Upper lobe of left lung (tissue), 6 donors: Measurements from ENCODE around the gene ARHGEF3. TPM values are rescaled to one million over a fixed set of nuclear protein-coding genes. Genes with fewer than 3 reads are reported as not detected.

Experiments used
- ATAC-seq, 2 donors: fragments of 200-7000 bp; cut with Tn5 transposase; one replicate each; pipeline ENCODE4 v1.9.1; 2022; ENCODE audit warnings: mild to moderate bottlenecking in 2 of 2, moderate library complexity in 2 of 2; ENCODE audit not compliant: low FRiP score in 2 of 2
- DNase-seq, 2 donors: peaks; one replicate each; pipeline ENCODE4 v3.0.0-alpha.2; 2019 to 2020
- H3K27ac ChIP-seq, 4 donors: fragments of 200-600 bp; sonication (generic); one replicate each; pipeline ENCODE4 v1.5.1; 2016 to 2019
- H3K27me3 ChIP-seq, 4 donors: fragments of 200-600 bp; sonication (generic); one replicate each; pipeline ENCODE4 v1.5.1; 2017 to 2019
- H3K36me3 ChIP-seq, 4 donors: fragments of 200-600 bp; sonication (generic); one replicate each; pipeline ENCODE4 v1.5.1; 2016 to 2019
- H3K4me1 ChIP-seq, 4 donors: fragments of 200-600 bp; sonication (generic); one replicate each; pipeline ENCODE4 v1.5.1; 2018 to 2019
- H3K4me3 ChIP-seq, 4 donors: fragments of 200-600 bp; sonication (generic); one replicate each; pipeline ENCODE4 v1.5.1; 2017 to 2019; ENCODE audit warnings: mild to moderate bottlenecking in 2 of 4, moderate library complexity in 1 of 4
- H3K9me3 ChIP-seq, 4 donors: fragments of 200-600 bp; sonication (generic); one replicate each; pipeline ENCODE4 v1.5.1; 2018 to 2019
- EP300 ChIP-seq, 4 donors: sonication (generic); formaldehyde crosslinking; IDR thresholded peaks; one replicate each; pipeline ENCODE4 v1.5.1; 2017; ENCODE audit warnings: antibody characterized with exemption in 4 of 4, control low read depth in 2 of 4
- POLR2A ChIP-seq, 4 donors: fragments of 450-650 bp; IDR thresholded peaks; one replicate each; pipeline ENCODE4 v1.5.1; 2016 to 2017; ENCODE audit warnings: antibody characterized with exemption in 4 of 4, mild to moderate bottlenecking in 2 of 4
- POLR2AphosphoS5 ChIP-seq, 2 donors: sonication (generic); formaldehyde crosslinking; IDR thresholded peaks; one replicate each; pipeline ENCODE4 v1.5.1; 2017; ENCODE audit warnings: antibody characterized with exemption in 2 of 2
- WGBS, 2 donors: methylation state at CpG; one replicate each; pipeline ENCODE4 v1.1.5; 2017 to 2018; 5-methylcytosine and 5-hydroxymethylcytosine counted together
- total RNA-seq, 6 donors: library from RNA; depleted of rRNA in 4 of 6; stranded (reverse); fragments of >200 nt in 4 of 6; gene quantifications; one replicate each; pipeline versions ENCODE4 v1.1.0 to v1.2.1, GENCODE V29; 2016 to 2021
- TF ChIP-seq, protein P1 (sequence below), 6 experiments: fragments of 450-650 bp in 4 of 6; fragments of 200-600 bp in 2 of 6; sonication (generic) in 2 of 6; IDR thresholded peaks; one replicate each; pipeline ENCODE4 v1.5.1; 2016 to 2019; ENCODE audit warnings: antibody characterized with exemption in 6 of 6
- donor health status: DM: no; HTN: no; CAD: no; lungs with moderate emphysema.
- donor health status: DM: no; HTN: yes; CAD: no; lungs with severe emphysema.

ARHGEF3 gene
- total RNA-seq, 6 donors from 2014 or later = 26.6 to 38.9 (median 30.0) TPM

GRCh38 chr3:56754741-56755417 lies 46.9 kb downstream of the ARHGEF3 start:
- no peaks in the 10 kb centered on the region for H3K9me3 ChIP-seq
- WGBS, 2 donors = 49 to 51% methylated on average over 19 to 21 of the region's 21 CpGs
- H3K27ac ChIP-seq = peak overlapping the region; percentile 80 to 86 (median 85)
- peak in 1 of 2 donors; percentile 53 for DNase-seq
- H3K4me3 ChIP-seq = peak overlapping the region in 3 of 4 donors; percentile 13 to 35 (median 35)
- TF ChIP-seq POLR2A (IDR thresholded peaks at IDR 0.05) (peak in 1 of 4 donors; percentile 57), EP300 (IDR thresholded peaks at IDR 0.05) (peak in 3 of 4 donors; percentile 22 to 72 (median 35)), POLR2AphosphoS5 (IDR thresholded peaks at IDR 0.05) (peak; percentile 55 to 75)
- TF ChIP-seq, protein P1, sequence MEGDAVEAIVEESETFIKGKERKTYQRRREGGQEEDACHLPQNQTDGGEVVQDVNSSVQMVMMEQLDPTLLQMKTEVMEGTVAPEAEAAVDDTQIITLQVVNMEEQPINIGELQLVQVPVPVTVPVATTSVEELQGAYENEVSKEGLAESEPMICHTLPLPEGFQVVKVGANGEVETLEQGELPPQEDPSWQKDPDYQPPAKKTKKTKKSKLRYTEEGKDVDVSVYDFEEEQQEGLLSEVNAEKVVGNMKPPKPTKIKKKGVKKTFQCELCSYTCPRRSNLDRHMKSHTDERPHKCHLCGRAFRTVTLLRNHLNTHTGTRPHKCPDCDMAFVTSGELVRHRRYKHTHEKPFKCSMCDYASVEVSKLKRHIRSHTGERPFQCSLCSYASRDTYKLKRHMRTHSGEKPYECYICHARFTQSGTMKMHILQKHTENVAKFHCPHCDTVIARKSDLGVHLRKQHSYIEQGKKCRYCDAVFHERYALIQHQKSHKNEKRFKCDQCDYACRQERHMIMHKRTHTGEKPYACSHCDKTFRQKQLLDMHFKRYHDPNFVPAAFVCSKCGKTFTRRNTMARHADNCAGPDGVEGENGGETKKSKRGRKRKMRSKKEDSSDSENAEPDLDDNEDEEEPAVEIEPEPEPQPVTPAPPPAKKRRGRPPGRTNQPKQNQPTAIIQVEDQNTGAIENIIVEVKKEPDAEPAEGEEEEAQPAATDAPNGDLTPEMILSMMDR (IDR thresholded peaks at IDR 0.05) = no peak
- peaks cover 0 to 8% (median 0%) of the 10 kb centered on the region in 4 donors for H3K36me3 ChIP-seq
- peaks cover 51 to 86% (median 77%) of the 10 kb centered on the region in 4 donors for H3K4me1 ChIP-seq
- ATAC-seq = peak; percentile 24 to 44
- H3K27me3 ChIP-seq = no peaks in the 10 kb centered on the region

- H3K27me3 ChIP-seq = no peaks in the 10 kb centered on the region
- DNase-seq (peak in 1 of 2 donors; percentile 63), ATAC-seq (peak in 1 of 2 donors; percentile 65)
- WGBS, 2 donors = 42 to 57% methylated on average over 4 of the region's 4 CpGs
- H3K27ac ChIP-seq = peak overlapping the region; percentile 80 to 86 (median 85)
- peaks cover 40 to 76% (median 65%) of the 10 kb centered on the region in 4 donors for H3K4me1 ChIP-seq
- H3K4me3 ChIP-seq = peak overlapping the region in 2 of 4 donors; percentile 35
- H3K9me3 ChIP-seq = no peaks in the 10 kb centered on the region
- H3K36me3 ChIP-seq = peaks cover 0 to 20% (median 0%) of the 10 kb centered on the region in 4 donors
- TF ChIP-seq POLR2A (IDR thresholded peaks at IDR 0.05) (no peak), POLR2AphosphoS5 (IDR thresholded peaks at IDR 0.05) (no peak), EP300 (IDR thresholded peaks at IDR 0.05) (peak in 1 of 4 donors; percentile 36)
- TF ChIP-seq, protein P1 (IDR thresholded peaks at IDR 0.05) = no peak
Measured at GRCh38 chr3:56753206-56753820, 48.4 kb downstream of the ARHGEF3 start.

- Histone ChIP-seq H3K4me1 (peaks cover 24 to 56% (median 45%) of the 10 kb centered on the region in 4 donors), H3K36me3 (peaks cover 0 to 35% (median 9%) of the 10 kb centered on the region in 4 donors), H3K27me3 (no peaks in the 10 kb centered on the region), H3K4me3 (no peak overlapping the region), H3K9me3 (no peaks in the 10 kb centered on the region), H3K27ac (peak overlapping the region in 3 of 4 donors; percentile 15 to 80 (median 50))
- TF ChIP-seq POLR2A (IDR thresholded peaks at IDR 0.05) = no peak
- TF ChIP-seq, protein P1 (IDR thresholded peaks at IDR 0.05) = no peak
- no peak for TF ChIP-seq POLR2AphosphoS5 (IDR thresholded peaks at IDR 0.05)
- no peak for TF ChIP-seq EP300 (IDR thresholded peaks at IDR 0.05)
- ATAC-seq (no peak), DNase-seq (no peak)
- WGBS, 2 donors = 63 to 68% methylated on average over 5 of the region's 5 CpGs
Measured at GRCh38 chr3:56751056-56751707, 50.6 kb downstream of the ARHGEF3 start.

- H3K9me3 ChIP-seq = no peaks in the 10 kb centered on the region
- TF ChIP-seq, protein P1 (IDR thresholded peaks at IDR 0.05) = no peak
- TF ChIP-seq EP300 (IDR thresholded peaks at IDR 0.05) = no peak
- no peak for TF ChIP-seq POLR2AphosphoS5 (IDR thresholded peaks at IDR 0.05)
- peak overlapping the region in 3 of 4 donors; percentile 16 to 64 (median 60) for H3K27ac ChIP-seq
- H3K4me1 ChIP-seq = peaks cover 9 to 35% (median 25%) of the 10 kb centered on the region in 4 donors
- ATAC-seq (peak in 1 of 2 donors; percentile 40), DNase-seq (no peak)
- no peaks in the 10 kb centered on the region for H3K27me3 ChIP-seq
- H3K4me3 ChIP-seq = no peak overlapping the region
- WGBS, 2 donors = 49 to 51% methylated on average over 8 of the region's 8 CpGs
- H3K36me3 ChIP-seq = peaks cover 13 to 60% (median 27%) of the 10 kb centered on the region in 4 donors
Measured at GRCh38 chr3:56748663-56749231, 53.0 kb downstream of the ARHGEF3 start.
